EH (cell line): ENCODE data around the gene HPCA.

Experiments
- DNase-seq: peaks from one replicate; pipeline ENCODE4 v3.0.0-alpha.2; 2015; ENCODE audit warnings: low read depth

Gene HPCA

GRCh38 chr1:32889731-32890278 lies 3.5 kb downstream of the HPCA start:
- DNase-seq = no peak

GRCh38 chr1:32890516-32891240 lies 4.4 kb downstream of the HPCA start:
- no peak for DNase-seq

- DNase-seq = no peak
These were observed 4.9 kb downstream of the HPCA start for GRCh38 chr1:32891241-32891570.

- no peak for DNase-seq
These were observed 5.3 kb downstream of the HPCA start for GRCh38 chr1:32891630-32892029.

GRCh38 chr1:32892368-32893197 lies 6.3 kb downstream of the HPCA start:
- peak; percentile 36 for DNase-seq

GRCh38 chr1:32893198-32894018 lies 7.1 kb downstream of the HPCA start:
- DNase-seq = peak; percentile 39

GRCh38 chr1:32894019-32894600 lies 7.8 kb downstream of the HPCA start:
- DNase-seq = no peak

- DNase-seq = no peak
These were observed 8.4 kb downstream of the HPCA start for GRCh38 chr1:32894681-32895080.

GRCh38 chr1:32895325-32896215 lies 9.3 kb downstream of the HPCA start:
- DNase-seq = no peak

GRCh38 chr1:32896451-32896850 lies 10.2 kb downstream of the HPCA start:
- no peak for DNase-seq

- no peak for DNase-seq
These were observed 11.1 kb downstream of the HPCA start for GRCh38 chr1:32897082-32898049.

- no peak for DNase-seq
These were observed 11.8 kb downstream of the HPCA start for GRCh38 chr1:32898056-32898455.

- DNase-seq = no peak
These were observed 12.7 kb downstream of the HPCA start for GRCh38 chr1:32898958-32899357.

GRCh38 chr1:32899586-32900296 lies 13.4 kb downstream of the HPCA start:
- no peak for DNase-seq

GRCh38 chr1:32900371-32900955 lies 14.2 kb downstream of the HPCA start:
- no peak for DNase-seq

- DNase-seq = peak; percentile 54
These were observed 14.9 kb downstream of the HPCA start, which contains the start of gene TMEM54 for GRCh38 chr1:32900956-32901822. TMEM54 (minus strand) TSS chr1:32901389; CDS start chr1:32901238, 151 bp downstream.

- no peak for DNase-seq
These were observed 15.7 kb downstream of the HPCA start for GRCh38 chr1:32901823-32902534.
